Activated CD8-positive, alpha-beta memory T cell treated with anti-CD3 and anti-CD28 coated beads, Interleukin-2, amount 50 U/mL, for 1 hour (primary cell): Measurements from ENCODE around the gene NDOR1.
A peak's percentile ranks its signal among the peaks of the same experiment; 100 is the strongest.

Experiments
- DNase-seq: peaks from one replicate; pipeline ENCODE4 v3.0.0-alpha.2; 2020; ENCODE audit errors: extremely low read depth

NDOR1 gene

DNA sequence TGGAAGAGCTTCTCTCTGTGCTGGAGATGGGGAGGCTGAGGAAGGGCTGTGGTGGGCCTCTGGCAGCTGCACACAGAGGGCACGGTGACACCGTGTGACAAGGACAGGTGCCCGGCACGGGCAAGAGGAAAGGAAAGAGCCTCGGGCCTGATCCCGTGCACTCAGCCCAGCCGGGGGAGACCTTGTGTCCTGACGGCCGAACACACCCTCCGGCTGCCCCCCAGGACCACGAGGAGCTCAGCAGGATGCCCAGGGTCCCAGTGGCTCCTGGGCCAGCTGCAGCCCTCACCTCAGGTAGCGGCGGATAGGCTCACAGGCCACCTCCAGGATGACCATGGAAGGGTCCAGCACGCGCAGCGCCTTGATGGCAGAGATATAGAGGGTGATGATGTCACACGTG lies 22.7 kb upstream of the NDOR1 start:
- DNase-seq, result no peak

- no peak for DNase-seq
Observed at GRCh38 chr9:137183980-137184595, 21.4 kb upstream of the NDOR1 start.

DNA sequence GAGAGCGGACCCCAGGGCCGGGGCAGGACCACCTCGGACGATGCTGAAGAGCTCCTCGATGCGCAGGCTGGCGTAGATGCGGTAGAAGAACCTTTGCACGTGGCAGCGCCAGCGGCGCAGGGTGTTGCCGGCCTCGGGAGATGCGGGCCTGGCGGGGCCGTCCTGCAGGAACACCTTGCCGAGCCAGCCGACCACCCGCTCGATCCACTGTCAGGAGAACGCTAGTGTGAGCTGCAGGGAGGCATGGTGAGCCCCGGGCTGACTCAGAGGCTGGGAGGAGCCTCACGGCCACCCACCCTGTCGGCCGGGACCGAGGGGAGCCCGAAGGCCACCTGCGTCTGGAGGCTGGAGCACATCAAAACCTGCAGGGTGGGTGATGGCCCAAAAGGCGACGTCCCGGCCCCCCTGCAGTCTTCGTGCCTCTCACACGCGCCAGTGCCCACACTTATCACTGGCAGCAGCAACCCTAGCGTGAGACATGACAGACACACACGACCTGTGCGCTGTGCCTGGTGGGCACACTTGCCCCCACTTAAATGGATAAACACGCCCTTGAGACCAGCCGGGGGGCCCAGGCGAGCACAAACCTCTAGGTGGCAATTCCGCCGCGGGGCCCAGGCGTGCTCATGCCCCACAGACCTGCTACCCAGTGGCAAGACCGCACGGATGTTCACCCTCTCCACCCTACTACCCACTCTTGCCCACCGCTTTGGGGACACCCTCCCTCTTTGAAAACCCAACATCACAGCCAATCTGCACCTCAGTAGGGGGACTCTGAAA lies 20.4 kb upstream of the NDOR1 start:
- no peak for DNase-seq

- no peak for DNase-seq
Observed at GRCh38 chr9:137185921-137186320, 19.6 kb upstream of the NDOR1 start.

GRCh38 chr9:137186385-137186784 lies 19.1 kb upstream of the NDOR1 start:
- DNase-seq, result no peak

DNA sequence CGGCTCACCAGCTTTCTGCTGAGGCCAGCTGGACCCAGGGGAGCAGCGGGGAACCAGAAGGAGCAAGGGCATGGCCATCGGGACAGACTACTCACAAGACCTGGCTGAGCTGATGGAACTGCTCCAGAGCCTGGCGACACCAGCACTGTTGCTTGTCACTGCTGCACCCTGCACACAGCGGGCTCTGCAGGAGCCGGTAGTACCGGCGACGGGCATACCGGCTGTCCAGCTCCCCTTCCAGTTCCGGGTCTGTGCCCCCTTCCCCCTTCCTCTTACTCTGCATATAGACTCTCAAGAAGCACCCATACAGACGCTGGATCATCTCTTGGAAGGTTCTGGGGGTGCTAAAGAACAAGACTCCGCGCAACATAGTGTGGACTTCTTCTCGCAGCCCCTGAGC lies 18.1 kb upstream of the NDOR1 start:
- DNase-seq, result no peak

- no peak for DNase-seq
Observed at GRCh38 chr9:137188086-137188489, 17.4 kb upstream of the NDOR1 start.

DNA sequence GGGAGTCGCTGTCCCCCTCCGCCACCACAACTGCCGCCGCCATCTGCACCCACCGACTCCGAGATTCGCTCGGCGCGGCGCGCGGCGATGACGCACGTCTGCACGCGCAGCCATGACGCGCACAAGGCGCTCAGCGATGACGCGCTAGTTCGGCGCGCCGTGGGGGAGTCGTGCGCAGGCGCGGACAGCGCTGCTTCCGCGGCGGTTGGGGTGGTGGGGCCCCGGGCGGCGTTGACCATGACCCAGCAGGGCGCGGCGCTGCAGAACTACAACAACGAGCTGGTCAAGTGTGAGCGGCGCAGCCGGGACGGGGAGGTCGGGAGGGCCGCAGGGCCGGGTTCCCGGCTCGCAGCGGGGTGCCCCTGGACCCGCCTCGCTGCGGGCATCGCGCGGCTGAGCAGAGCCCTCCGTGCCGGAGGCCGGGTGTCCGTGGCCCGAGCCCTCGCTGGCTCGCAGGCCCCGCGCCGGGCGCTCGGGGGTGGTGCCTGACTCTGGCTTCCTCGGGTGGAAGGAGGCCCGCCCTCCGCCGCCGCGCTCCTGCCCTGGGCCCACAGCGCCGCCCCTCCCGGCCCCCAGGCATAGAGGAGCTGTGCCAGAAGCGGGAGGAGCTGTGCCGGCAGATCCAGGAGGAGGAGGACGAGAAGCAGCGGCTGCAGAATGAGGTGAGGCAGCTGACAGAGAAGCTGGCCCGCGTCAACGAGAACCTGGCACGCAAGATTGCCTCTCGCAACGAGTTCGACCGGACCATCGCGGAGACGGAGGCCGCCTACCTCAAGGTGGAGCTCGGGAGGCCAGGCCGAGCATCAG lies 16.8 kb upstream of the NDOR1 start, which contains the start of the genes ANAPC2 and SSNA1:
TSS of gene ANAPC2 (minus strand) at position 71 of the 807 bp plus-strand sequence. CDS start at position 43, 28 bp downstream.
TSS of gene SSNA1 (plus strand) at position 187 of the 807 bp plus-strand sequence. CDS start at position 238, 51 bp downstream.
- peak; percentile 62 for DNase-seq

- DNase-seq, result no peak
Observed at GRCh38 chr9:137189297-137190295, 15.9 kb upstream of the NDOR1 start.

DNA sequence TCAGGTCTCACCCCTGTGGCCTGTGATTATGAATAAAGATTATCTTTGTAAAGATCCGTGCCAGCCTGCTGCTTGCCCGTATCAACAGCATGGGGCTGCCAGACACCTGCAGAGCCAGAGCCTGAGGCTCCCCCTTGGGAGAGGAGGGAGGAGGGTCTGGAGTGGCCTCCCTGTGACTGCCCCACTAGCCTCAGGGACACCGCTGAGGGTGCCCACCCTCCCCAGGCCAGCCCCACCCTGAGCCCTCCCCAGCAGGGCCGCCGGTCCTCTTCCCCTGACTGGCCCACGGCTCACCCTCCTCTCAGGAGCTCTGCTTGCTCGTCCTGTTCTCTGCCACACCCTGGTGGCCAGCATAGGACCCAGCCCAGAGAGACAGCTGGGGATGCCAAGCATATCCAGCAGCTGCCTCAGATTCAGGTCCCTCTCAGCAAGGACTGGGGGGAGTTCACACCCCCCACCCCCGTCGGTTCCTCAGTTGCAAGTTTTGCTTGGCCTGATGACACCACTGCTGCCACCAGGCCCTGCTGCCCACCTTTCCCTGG lies 15.1 kb upstream of the NDOR1 start:
- no peak for DNase-seq

DNA sequence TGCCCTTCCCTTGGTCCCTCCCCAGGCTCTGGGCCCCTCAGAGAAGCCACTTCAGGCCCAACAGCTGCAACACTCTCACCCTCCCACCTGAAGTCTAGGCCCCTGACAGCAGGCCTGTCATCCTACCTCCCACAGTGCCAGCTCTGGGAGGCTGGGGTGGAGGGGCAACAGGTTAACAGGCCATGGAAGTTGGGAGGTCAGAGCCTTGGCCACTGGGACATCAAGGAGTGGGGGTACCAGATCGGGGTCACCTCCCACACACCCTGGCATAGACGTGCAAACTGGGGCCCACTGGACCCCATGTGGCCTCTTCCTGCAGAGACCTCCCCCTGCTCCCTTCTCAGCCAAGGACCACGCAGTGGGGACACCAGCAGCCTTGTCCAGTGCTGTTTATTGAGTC lies 14.3 kb upstream of the NDOR1 start:
- no peak for DNase-seq

DNA sequence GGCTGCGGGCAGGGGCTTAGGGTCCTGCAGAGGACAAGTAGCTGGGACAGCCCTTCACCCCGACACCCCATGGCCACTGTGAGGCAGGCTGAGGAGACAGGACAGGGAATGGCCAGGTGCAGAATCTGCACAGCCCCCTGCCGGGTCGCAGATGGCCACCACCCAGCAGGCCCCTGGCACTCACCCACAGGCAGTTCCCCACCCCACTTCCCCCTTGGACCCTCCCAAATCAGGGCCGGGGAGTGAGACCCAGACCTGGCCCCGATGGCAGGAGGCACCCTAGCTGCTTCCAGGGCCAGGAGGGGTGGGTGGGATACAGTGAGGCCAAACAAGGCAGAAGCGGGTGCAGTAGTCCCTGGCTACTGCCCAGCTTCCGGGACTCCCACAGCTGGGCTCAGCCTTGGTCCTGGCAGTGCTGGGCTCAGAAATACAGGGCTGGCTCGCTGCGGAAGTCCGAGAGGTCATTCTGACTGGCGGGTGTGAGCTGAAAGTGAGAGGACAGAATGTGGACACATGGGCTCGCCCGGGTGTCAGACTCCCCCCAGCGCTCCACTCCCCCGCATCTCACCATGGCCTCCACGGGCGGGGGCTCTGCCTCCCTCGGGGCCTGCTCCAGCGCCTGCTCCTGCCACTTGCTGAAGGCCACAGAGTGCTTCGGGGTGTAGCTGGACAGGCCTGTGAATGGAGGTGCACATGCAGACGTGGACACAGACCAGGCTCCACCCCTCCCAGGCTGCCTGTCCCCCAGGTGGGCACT lies 13.6 kb upstream of the NDOR1 start:
- no peak for DNase-seq

DNA sequence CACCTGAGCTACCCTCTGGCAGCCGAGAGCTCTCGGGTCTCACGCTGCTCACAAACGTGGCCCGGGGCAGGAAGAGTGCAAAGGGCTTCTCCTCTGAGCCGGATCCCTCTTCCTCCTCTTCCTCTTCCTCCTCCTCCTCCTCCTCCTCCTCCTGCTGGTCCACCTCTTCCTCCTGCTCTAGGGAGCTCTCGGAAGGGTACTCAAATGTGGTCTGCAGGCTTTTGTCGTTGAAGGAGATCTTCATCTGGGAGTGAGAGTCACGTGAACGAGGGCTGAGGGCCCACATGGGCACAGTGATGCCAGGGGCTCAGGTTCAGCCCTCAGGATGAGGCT lies 13.1 kb upstream of the NDOR1 start:
- DNase-seq, result no peak

DNA sequence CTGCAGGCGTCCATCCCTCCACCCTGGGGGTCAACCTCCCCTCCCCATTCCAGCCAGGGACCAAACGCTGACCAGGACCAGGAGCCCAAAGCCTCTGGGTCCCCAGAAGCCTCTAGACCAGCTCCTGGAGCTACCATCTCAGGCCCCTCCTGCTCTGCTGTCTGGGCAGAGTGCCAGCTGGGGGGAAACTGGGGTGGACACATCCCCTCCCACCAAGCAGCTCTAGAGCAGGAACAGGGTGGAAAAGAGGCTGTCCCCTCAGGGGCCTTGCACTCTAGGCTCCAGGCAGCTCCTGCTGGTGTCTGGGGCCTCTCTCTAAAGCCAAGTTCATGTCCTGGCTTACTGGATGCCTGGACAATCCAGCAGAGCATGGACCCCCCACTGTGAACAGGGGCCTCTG lies 12.6 kb upstream of the NDOR1 start:
- no peak for DNase-seq

- DNase-seq, result no peak
Observed at GRCh38 chr9:137193771-137194170, 11.7 kb upstream of the NDOR1 start.

DNA sequence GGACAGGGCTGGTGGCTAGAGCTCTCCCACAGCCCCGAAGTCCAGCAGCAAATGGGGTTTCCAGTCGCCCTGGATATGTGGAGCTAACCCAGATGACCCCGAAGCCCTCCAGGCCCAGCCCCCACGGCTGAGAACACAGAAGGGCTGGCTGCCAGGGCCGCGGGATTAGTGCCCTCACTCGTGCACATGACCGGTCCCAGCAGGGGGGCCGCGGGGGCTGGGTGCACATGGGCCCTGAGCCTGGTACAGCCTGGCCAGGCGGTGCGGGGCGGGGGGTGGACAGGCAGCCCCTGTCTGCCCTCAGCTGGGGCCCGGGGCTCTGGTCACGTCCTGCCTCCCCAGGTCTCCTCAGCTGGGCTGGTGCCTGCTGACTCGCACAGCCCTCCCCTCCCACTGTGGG lies 11.1 kb upstream of the NDOR1 start:
- no peak for DNase-seq

- DNase-seq, result no peak
Observed at GRCh38 chr9:137194909-137195308, 10.6 kb upstream of the NDOR1 start.

DNA sequence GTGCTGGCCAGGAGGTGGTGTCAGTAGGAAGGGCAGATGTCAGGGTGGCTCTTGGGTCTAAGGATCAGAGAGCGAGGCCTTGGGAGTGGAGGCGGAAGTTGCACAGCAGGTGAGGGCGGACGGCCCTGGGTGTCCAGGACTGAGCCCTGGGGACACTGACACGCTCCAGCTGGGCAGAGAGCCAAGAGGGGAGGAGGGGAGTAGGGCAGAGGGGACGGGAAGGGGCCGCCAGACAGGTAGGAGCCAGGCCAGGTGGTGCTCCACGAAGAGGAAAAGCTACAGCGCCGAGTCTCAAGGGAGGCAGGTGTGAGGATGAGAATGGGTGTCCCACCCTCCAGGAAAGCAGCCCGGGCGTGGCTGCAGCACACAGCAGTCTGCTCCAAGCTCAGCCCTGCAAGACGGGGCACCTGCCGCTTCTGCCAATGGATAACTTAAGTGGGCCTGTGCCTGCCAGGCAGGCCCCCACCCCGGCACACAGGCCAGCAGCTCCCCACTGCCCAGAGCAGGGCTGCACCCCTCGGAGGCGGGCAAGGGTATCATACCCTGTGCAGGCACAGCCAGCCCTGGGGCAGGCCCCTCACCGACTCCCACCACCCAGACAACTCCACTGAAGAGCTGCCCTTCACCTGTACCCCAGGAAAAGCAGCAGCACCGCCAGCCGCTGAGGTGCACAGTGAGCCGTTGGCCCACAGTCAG lies 9.8 kb upstream of the NDOR1 start:
- no peak for DNase-seq

DNA sequence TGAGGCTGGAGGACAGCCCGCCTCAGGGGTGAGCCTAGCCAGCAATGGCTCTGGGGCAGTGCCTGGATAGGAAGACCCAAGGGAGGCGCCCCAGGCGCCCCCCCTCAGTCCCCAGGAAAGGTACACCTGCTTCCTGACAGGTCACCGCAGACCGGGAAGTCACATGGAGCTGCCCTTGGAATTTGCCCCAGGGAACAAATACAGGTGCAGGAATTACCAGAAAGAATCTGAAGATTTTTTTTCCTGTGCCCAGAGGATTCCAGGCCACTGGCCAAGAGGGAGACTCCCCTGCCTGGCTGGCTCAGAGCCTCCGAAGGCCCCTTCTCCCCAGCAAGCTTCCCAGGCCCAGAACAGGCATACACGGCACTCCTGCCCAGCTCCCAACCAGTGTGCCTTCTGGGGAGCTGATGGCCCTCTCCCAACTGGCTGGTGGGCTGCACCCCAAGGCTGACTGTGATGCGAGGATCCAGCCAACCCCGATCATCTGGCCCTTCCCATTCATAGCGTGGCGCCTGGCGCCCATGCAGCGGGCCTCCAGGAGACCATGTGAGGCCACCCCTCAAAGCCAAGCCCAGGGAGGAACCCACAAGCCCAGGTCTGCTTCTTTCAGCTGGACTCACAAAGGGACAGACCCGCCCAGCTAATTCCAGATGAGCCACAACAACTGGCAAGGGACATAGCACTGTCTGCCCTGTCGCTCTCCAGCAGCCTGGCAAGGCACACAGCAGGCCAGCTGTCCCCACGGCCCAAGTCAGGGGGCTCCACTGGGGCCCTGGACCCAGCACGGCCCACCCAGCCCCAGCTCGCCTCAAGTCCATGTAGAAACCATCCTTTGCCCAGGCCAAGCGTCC lies 7.2 kb upstream of the NDOR1 start:
- DNase-seq, result no peak
